ENCODE results near the gene SKAP1.

DNA sequence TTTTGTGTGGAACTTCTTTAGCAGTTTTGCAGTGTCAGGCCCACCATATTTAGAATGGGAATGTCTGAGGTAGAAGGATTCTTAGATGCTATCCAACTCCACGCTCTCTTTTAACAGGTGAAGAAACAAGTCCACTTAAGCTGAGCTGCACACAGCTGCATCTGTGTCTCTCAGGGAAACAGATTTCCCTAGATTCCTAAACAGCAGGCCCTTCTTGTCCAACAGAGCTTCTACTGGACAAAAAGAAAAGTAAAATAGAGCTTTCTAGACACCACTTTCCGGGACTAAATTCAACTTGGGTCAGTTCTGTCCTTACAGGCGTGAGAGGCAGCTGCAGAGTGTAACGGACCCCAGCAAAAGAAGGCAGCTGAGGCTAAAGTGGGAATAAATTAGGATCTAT, 270.8 kb downstream of the SKAP1 start:
- TF ChIP-seq, protein P1, sequence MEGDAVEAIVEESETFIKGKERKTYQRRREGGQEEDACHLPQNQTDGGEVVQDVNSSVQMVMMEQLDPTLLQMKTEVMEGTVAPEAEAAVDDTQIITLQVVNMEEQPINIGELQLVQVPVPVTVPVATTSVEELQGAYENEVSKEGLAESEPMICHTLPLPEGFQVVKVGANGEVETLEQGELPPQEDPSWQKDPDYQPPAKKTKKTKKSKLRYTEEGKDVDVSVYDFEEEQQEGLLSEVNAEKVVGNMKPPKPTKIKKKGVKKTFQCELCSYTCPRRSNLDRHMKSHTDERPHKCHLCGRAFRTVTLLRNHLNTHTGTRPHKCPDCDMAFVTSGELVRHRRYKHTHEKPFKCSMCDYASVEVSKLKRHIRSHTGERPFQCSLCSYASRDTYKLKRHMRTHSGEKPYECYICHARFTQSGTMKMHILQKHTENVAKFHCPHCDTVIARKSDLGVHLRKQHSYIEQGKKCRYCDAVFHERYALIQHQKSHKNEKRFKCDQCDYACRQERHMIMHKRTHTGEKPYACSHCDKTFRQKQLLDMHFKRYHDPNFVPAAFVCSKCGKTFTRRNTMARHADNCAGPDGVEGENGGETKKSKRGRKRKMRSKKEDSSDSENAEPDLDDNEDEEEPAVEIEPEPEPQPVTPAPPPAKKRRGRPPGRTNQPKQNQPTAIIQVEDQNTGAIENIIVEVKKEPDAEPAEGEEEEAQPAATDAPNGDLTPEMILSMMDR (IDR thresholded peaks at IDR 0.05) = no peak
- TF ChIP-seq POLR2A (IDR thresholded peaks at IDR 0.05) = no peak

Data from ovary (tissue), 3 donors.